Adrenal gland (tissue), 5 donors: Measurements from ENCODE around the gene SLC35E2B.
"Not testable (repeated sequence)": the region's sequence is repeated elsewhere in the genome, so short reads cannot be mapped to it uniquely, and the experiment has no call there.

Source experiments
- POLR2A ChIP-seq, 2 donors: fragments of 450-650 bp; IDR thresholded peaks; one replicate each; pipeline ENCODE4 v1.6.1; 2017; ENCODE audit warnings: antibody characterized with exemption in 2 of 2, mild to moderate bottlenecking in 2 of 2, moderate library complexity in 1 of 2
- TF ChIP-seq, protein P1 (sequence below), 6 experiments: fragments of 450-650 bp in 4 of 6; fragments of 200-600 bp in 2 of 6; sonication (generic) in 1 of 6; IDR thresholded peaks; 1 replicate in 5 of 6; 2 replicates in 1 of 6; pipeline versions ENCODE4 v1.5.1 to v1.8.0; 2016 to 2021; ENCODE audit warnings: antibody characterized with exemption in 6 of 6, mild to moderate bottlenecking in 2 of 6, moderate library complexity in 1 of 6
- donor health status: DM: no; HTN: no; CAD: no.

DNA sequence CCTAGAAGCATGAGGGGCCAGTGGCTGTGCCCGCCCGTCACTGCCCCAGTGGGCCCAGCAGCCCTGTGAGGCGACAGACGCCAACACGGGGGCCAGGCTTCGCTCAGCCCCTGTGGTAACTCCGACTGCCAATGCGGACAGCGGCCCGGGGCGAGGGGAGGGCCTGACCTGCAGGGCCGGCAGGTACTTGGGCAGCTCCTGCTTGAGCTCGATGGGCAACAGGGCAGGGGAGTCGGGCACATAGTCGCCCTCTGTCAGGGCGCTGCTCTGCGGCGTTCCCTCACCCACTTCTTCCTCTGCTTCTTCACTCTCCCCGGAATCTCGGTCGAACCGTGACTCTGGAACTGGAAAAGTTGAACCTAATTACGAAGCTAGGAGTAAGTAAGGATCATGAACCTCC lies 14.6 kb upstream of the SLC35E2B start:
- TF ChIP-seq, protein P1, sequence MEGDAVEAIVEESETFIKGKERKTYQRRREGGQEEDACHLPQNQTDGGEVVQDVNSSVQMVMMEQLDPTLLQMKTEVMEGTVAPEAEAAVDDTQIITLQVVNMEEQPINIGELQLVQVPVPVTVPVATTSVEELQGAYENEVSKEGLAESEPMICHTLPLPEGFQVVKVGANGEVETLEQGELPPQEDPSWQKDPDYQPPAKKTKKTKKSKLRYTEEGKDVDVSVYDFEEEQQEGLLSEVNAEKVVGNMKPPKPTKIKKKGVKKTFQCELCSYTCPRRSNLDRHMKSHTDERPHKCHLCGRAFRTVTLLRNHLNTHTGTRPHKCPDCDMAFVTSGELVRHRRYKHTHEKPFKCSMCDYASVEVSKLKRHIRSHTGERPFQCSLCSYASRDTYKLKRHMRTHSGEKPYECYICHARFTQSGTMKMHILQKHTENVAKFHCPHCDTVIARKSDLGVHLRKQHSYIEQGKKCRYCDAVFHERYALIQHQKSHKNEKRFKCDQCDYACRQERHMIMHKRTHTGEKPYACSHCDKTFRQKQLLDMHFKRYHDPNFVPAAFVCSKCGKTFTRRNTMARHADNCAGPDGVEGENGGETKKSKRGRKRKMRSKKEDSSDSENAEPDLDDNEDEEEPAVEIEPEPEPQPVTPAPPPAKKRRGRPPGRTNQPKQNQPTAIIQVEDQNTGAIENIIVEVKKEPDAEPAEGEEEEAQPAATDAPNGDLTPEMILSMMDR (IDR thresholded peaks at IDR 0.05), result not testable (repeated sequence)
- not testable (repeated sequence) for TF ChIP-seq POLR2A (IDR thresholded peaks at IDR 0.05)
